Esophagus muscularis mucosa (tissue), 4 donors: Measurements from ENCODE around the gene SOX2. TPM values are rescaled to one million over a fixed set of nuclear protein-coding genes. Genes with fewer than 3 reads are reported as not detected.

Source experiments
- DNase-seq: peaks from one replicate; pipeline ENCODE4 v3.0.0-alpha.2; 2017; ENCODE audit errors: extremely low spot score
- H3K27ac ChIP-seq, 4 donors: fragments of 200-600 bp; sonication (generic); replicated peaks in 1 of 4; 1 replicate in 3 of 4; 2 replicates in 1 of 4; pipeline ENCODE4 v1.5.1; 2016 to 2019; ENCODE audit warnings: mild to moderate bottlenecking in 1 of 4
- H3K27me3 ChIP-seq, 4 donors: fragments of 200-600 bp; sonication (generic); one replicate each; pipeline versions ENCODE4 v1.5.1 to v1.6.0; 2016 to 2019
- H3K36me3 ChIP-seq, 4 donors: fragments of 200-600 bp; sonication (generic); one replicate each; pipeline ENCODE4 v1.5.1; 2016 to 2019
- H3K4me1 ChIP-seq, 4 donors: fragments of 200-600 bp; sonication (generic); one replicate each; pipeline ENCODE4 v1.5.1; 2016 to 2019
- H3K4me3 ChIP-seq, 4 donors: fragments of 200-600 bp; sonication (generic); 1 replicate in 2 of 4; 2 replicates in 2 of 4; pipeline ENCODE4 v1.5.1; 2016 to 2019; ENCODE audit warnings: mild to moderate bottlenecking in 4 of 4, moderate library complexity in 1 of 4
- H3K9me3 ChIP-seq, 4 donors: fragments of 200-600 bp; sonication (generic); 1 replicate in 3 of 4; 2 replicates in 1 of 4; pipeline ENCODE4 v1.5.1; 2016 to 2019
- EP300 ChIP-seq: sonication (generic); formaldehyde crosslinking; IDR thresholded peaks from one replicate; pipeline ENCODE4 v1.6.1; 2017; ENCODE audit warnings: antibody characterized with exemption
- POLR2A ChIP-seq: fragments of 450-650 bp; IDR thresholded peaks from one replicate; pipeline ENCODE4 v1.6.1; 2017; ENCODE audit warnings: antibody characterized with exemption, moderate library complexity, mild to moderate bottlenecking, low read depth
- POLR2AphosphoS5 ChIP-seq, 2 donors: sonication (generic); formaldehyde crosslinking; IDR thresholded peaks; one replicate each; pipeline ENCODE4 v1.6.1; 2017; ENCODE audit warnings: antibody characterized with exemption in 2 of 2
- WGBS: methylation state at CpG from one replicate; pipeline ENCODE4 v1.1.5; 2018; 5-methylcytosine and 5-hydroxymethylcytosine counted together
- intact Hi-C: fragments of 100-400 bp; cut with DNase I; formaldehyde crosslinking; loops from one replicate; pipeline ENCODE4 v1.15.1; 2023
- total RNA-seq, 4 donors: library from RNA; depleted of rRNA; stranded (reverse); fragments of >200 nt; gene quantifications; one replicate each; pipeline versions ENCODE4 v1.1.0 to v1.2.1, GENCODE V29; 2016
- TF ChIP-seq, protein P1 (sequence below), 3 experiments: fragments of 200-600 bp in 2 of 3; fragments of 450-650 bp in 1 of 3; sonication (generic) in 2 of 3; IDR thresholded peaks; one replicate each; pipeline ENCODE4 v1.5.1; 2017 to 2019; ENCODE audit warnings: antibody characterized with exemption in 3 of 3, mild to moderate bottlenecking in 2 of 3, moderate library complexity in 1 of 3

The SOX2 gene
- total RNA-seq, 4 donors from 2014 or later: 2.5 to 7.3 (median 4.0) TPM

DNA sequence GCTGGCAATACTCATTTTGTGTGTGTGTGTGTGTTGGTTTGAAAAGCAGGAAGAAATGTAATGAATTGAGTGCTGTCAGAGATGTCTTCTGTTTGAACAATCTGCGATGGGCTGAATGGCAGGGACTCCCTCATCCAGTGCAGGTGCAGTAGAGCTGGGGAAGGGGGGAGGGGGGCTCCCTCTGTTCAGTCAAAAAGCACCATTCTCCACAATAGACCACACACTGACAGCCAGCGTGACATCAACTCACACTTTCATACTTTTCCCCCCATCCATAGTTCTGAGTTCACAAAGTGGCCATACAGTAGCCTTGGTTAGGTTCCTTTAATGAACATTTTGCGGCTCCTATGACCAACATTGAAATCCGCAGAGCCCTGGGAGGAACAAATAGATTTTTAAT lies 10.4 kb downstream of the SOX2 start:
- TF ChIP-seq, protein P1, sequence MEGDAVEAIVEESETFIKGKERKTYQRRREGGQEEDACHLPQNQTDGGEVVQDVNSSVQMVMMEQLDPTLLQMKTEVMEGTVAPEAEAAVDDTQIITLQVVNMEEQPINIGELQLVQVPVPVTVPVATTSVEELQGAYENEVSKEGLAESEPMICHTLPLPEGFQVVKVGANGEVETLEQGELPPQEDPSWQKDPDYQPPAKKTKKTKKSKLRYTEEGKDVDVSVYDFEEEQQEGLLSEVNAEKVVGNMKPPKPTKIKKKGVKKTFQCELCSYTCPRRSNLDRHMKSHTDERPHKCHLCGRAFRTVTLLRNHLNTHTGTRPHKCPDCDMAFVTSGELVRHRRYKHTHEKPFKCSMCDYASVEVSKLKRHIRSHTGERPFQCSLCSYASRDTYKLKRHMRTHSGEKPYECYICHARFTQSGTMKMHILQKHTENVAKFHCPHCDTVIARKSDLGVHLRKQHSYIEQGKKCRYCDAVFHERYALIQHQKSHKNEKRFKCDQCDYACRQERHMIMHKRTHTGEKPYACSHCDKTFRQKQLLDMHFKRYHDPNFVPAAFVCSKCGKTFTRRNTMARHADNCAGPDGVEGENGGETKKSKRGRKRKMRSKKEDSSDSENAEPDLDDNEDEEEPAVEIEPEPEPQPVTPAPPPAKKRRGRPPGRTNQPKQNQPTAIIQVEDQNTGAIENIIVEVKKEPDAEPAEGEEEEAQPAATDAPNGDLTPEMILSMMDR (IDR thresholded peaks at IDR 0.05): no peak
- TF ChIP-seq POLR2A: no peak
- no peak for TF ChIP-seq EP300
- TF ChIP-seq POLR2AphosphoS5 (IDR thresholded peaks at IDR 0.05): no peak
- H3K27me3 ChIP-seq: peaks cover 8 to 100% (median 82%) of the 10 kb centered on the region in 4 donors
- no peak overlapping the region for H3K27ac ChIP-seq
- H3K36me3 ChIP-seq: no peaks in the 10 kb centered on the region
- peaks cover 7 to 37% (median 27%) of the 10 kb centered on the region in 4 donors for H3K4me1 ChIP-seq
- intact Hi-C loops: no loop called here
- H3K4me3 ChIP-seq: no peak overlapping the region
- H3K9me3 ChIP-seq: peaks cover 0 to 3% (median 0%) of the 10 kb centered on the region in 4 donors
- DNase-seq: no peak
- whole genome bisulfite sequencing: 15% methylated on average over 4 of the region's 4 CpGs

- no peak for DNase-seq
- no peak for TF ChIP-seq EP300
- H3K27ac ChIP-seq: no peak overlapping the region
- H3K4me3 ChIP-seq: no peak overlapping the region
- peaks cover 7 to 43% (median 33%) of the 10 kb centered on the region in 4 donors for H3K4me1 ChIP-seq
- H3K9me3 ChIP-seq: peaks cover 0 to 3% (median 0%) of the 10 kb centered on the region in 4 donors
- WGBS: 15% methylated on average over 11 of the region's 11 CpGs
- peaks cover 8 to 100% (median 86%) of the 10 kb centered on the region in 4 donors for H3K27me3 ChIP-seq
- H3K36me3 ChIP-seq: no peaks in the 10 kb centered on the region
- intact Hi-C loops: no loop called here
Measured at GRCh38 chr3:181722766-181723425, 11.2 kb downstream of the SOX2 start.

DNA sequence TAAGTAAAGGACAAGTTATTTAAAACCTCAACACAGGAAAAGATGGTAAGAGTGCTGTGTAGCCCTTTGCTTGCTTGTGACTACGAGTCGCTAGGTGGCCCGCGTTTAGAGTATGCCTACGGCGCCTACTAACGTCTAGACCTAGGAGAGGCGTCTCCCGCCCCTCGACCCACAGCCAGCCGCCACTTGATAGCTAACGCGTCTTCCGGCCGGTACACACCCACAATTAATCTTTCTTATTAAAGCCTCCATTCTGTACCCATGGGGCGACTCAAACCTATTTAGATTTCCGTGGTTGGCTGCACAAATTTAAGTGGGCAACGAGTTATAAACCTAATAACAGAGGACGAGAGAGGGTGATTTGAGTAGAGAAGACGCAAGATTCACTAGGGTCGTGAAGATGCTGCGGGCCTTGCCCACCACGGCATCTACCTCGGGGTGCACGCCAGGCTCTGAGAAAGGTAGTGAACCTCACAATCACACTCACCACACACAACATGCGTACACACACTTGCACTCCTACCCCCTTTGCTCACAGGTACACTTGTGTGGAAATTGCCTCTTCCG lies 12.0 kb downstream of the SOX2 start:
- WGBS: 15% methylated on average over 27 of the region's 27 CpGs
- no peak for TF ChIP-seq POLR2A
- TF ChIP-seq, protein P1 (IDR thresholded peaks at IDR 0.05): no peak
- no peak for TF ChIP-seq POLR2AphosphoS5 (IDR thresholded peaks at IDR 0.05)
- no peak for TF ChIP-seq EP300
- Histone ChIP-seq H3K36me3 (no peaks in the 10 kb centered on the region), H3K4me1 (peaks cover 7 to 43% (median 33%) of the 10 kb centered on the region in 4 donors), H3K27me3 (peaks cover 8 to 100% (median 92%) of the 10 kb centered on the region in 4 donors), H3K27ac (no peak overlapping the region), H3K4me3 (no peak overlapping the region), H3K9me3 (peaks cover 0 to 3% (median 0%) of the 10 kb centered on the region in 4 donors)
- DNase-seq: no peak
- intact Hi-C loops: no loop called here

GRCh38 chr3:181724192-181724965 lies 12.7 kb downstream of the SOX2 start:
- 24% methylated on average over 31 of the region's 31 CpGs for WGBS
- H3K27me3 ChIP-seq: peaks cover 8 to 100% (median 91%) of the 10 kb centered on the region in 4 donors
- intact Hi-C loops: no loop called here

More at GRCh38 chr3:181724192-181724965, 12.7 kb downstream of the SOX2 start:
- H3K27ac ChIP-seq: no peak overlapping the region
- no peaks in the 10 kb centered on the region for H3K36me3 ChIP-seq
- no peak overlapping the region for H3K4me3 ChIP-seq
- H3K4me1 ChIP-seq: peaks cover 7 to 40% (median 30%) of the 10 kb centered on the region in 4 donors
- TF ChIP-seq EP300 (no peak), POLR2AphosphoS5 (IDR thresholded peaks at IDR 0.05) (no peak), POLR2A (no peak)
- TF ChIP-seq, protein P1 (IDR thresholded peaks at IDR 0.05): no peak
- no peak for DNase-seq
- H3K9me3 ChIP-seq: peaks cover 0 to 3% (median 0%) of the 10 kb centered on the region in 4 donors
